Ammon's horn (tissue), 1 donor: Measurements from ENCODE around the gene DXO.

Source experiments
- DNase-seq: peaks from one replicate; pipeline ENCODE4 v3.0.0-alpha.2; 2016; ENCODE audit warnings: low spot score

The DXO gene

GRCh38 chr6:31927242-31927862, 44.6 kb downstream of the DXO start, which contains the start of gene C2:
C2 (plus strand) TSS chr6:31927717; CDS start chr6:31927753, 36 bp downstream.
- DNase-seq: no peak

- DNase-seq: no peak
Measured at GRCh38 chr6:31922942-31923341, 49.0 kb downstream of the DXO start.

- no peak for DNase-seq
Measured at GRCh38 chr6:31920811-31921210, 51.1 kb downstream of the DXO start.
